Activated CD8-positive, alpha-beta T cell treated with anti-CD3 and anti-CD28 coated beads for 36 hours (primary cell): ENCODE data around the gene ADGRF3. TPM values are rescaled to one million over a fixed set of nuclear protein-coding genes. Genes with fewer than 3 reads are reported as not detected.

Experiments
- ATAC-seq: fragments of 200-7000 bp; cut with Tn5 transposase; one replicate; pipeline ENCODE4 v1.10.0; 2021; ENCODE audit warnings: mild to moderate bottlenecking, moderate library complexity
- CTCF ChIA-PET: fragments of 350-600 bp; sonication (Branson Sonifier 250); formaldehyde crosslinking; loops from one replicate; lab custom pipeline; 2021; ENCODE audit warnings: antibody characterized with exemption; lab: Charles Lee
- POLR2A ChIA-PET: fragments of 350-600 bp; sonication (Branson Sonifier 250); formaldehyde crosslinking; loops from one replicate; lab custom pipeline; 2021; ENCODE audit warnings: antibody characterized with exemption; lab: Charles Lee
- DNase-seq: peaks from one replicate; pipeline ENCODE4 v3.0.0-alpha.2; 2020
- H3K27ac Mint-ChIP-seq: one replicate; pipeline ENCODE4 v1.8.0; 2021; ENCODE audit warnings: mild to moderate bottlenecking, mixed read lengths
- H3K27me3 Mint-ChIP-seq: one replicate; pipeline ENCODE4 v1.8.0; 2021; ENCODE audit warnings: mixed read lengths
- H3K36me3 Mint-ChIP-seq: one replicate; pipeline ENCODE4 v1.8.0; 2021; ENCODE audit warnings: low read depth, mixed read lengths
- H3K4me1 Mint-ChIP-seq: one replicate; pipeline ENCODE4 v1.8.0; 2021; ENCODE audit warnings: low read depth, mixed read lengths
- H3K4me3 Mint-ChIP-seq: one replicate; pipeline ENCODE4 v1.8.0; 2021; ENCODE audit warnings: mild to moderate bottlenecking, moderate library complexity, mixed read lengths
- H3K9me3 Mint-ChIP-seq: one replicate; pipeline ENCODE4 v1.8.0; 2021; ENCODE audit warnings: mixed read lengths
- CTCF ChIP-seq: fragments of 200-600 bp; IDR thresholded peaks from one replicate; pipeline ENCODE4 v1.8.0; 2022; ENCODE audit warnings: antibody characterized with exemption, mild to moderate bottlenecking
- intact Hi-C: fragments of 100-400 bp; cut with micrococcal nuclease; formaldehyde crosslinking; loops from one replicate; pipeline ENCODE4 v1.10.0; 2022
- total RNA-seq, 2 experiments: library from RNA; stranded (reverse); gene quantifications; one replicate each; pipeline ENCODE4 v1.2.3, GENCODE V29; 2021

The ADGRF3 gene
- total RNA-seq, 2 experiments from 2014 or later, result 4.8 to 5.7 TPM

- Mint-ChIP-seq H3K27ac (no peak overlapping the region), H3K9me3 (no peaks in the 10 kb centered on the region), H3K4me1 (no peaks in the 10 kb centered on the region), H3K27me3 (no peaks in the 10 kb centered on the region), H3K36me3 (no peaks in the 10 kb centered on the region), H3K4me3 (no peak overlapping the region)
- no peak for TF ChIP-seq CTCF
- intact Hi-C loops, result no loop called here
- DNase-seq, result no peak
- ChIA-PET POLR2A (interaction anchor here (0.9 to 2.2 kb wide), 3 partner anchors 31 to 92 kb away, joined by 3 to 9 read pairs (median 3); partner anchors contain the start of genes HADHA and HADHB), CTCF (interaction anchor here (1.6 kb wide), 1 partner anchor 55 kb away, joined by 3 read pairs; no protein-coding TSS in a partner anchor)
- ATAC-seq, result no peak
Observed at GRCh38 chr2:26298286-26298637, 48.3 kb downstream of the ADGRF3 start.

- no peak for ATAC-seq
- DNase-seq, result no peak
- Mint-ChIP-seq H3K27me3 (no peaks in the 10 kb centered on the region), H3K4me1 (peaks cover 5% of the 10 kb centered on the region), H3K4me3 (no peak overlapping the region), H3K9me3 (no peaks in the 10 kb centered on the region), H3K27ac (no peak overlapping the region), H3K36me3 (no peaks in the 10 kb centered on the region)
- ChIA-PET CTCF (interaction anchor here (1.2 kb wide), 1 partner anchor 13 kb away, joined by 3 read pairs; no protein-coding TSS in a partner anchor), POLR2A (interaction anchor here (1.0 kb wide), 1 partner anchor 21 kb away, joined by 3 read pairs; no protein-coding TSS in a partner anchor)
- no peak for TF ChIP-seq CTCF
- intact Hi-C loops, result no loop called here
Observed at GRCh38 chr2:26297061-26297460, 49.5 kb downstream of the ADGRF3 start.

GRCh38 chr2:26295511-26295910 is 51.1 kb downstream of the ADGRF3 start:
- CTCF ChIA-PET, result no interaction called here
- H3K9me3 Mint-ChIP-seq, result no peaks in the 10 kb centered on the region
- H3K36me3 Mint-ChIP-seq, result no peaks in the 10 kb centered on the region
- H3K27ac Mint-ChIP-seq, result no peak overlapping the region
- H3K27me3 Mint-ChIP-seq, result no peaks in the 10 kb centered on the region
- intact Hi-C loops, result no loop called here
- no peak for DNase-seq
- POLR2A ChIA-PET, result no interaction called here
- peaks cover 5% of the 10 kb centered on the region for H3K4me1 Mint-ChIP-seq
- no peak overlapping the region for H3K4me3 Mint-ChIP-seq
- TF ChIP-seq CTCF, result no peak
- ATAC-seq, result no peak

GRCh38 chr2:26292646-26293045 is 53.9 kb downstream of the ADGRF3 start:
- intact Hi-C loops, result no loop called here
- ChIA-PET CTCF (no interaction called here), POLR2A (no interaction called here)
- peaks cover 1% of the 10 kb centered on the region for H3K36me3 Mint-ChIP-seq
- H3K27ac Mint-ChIP-seq, result no peak overlapping the region
- TF ChIP-seq CTCF, result no peak
- no peaks in the 10 kb centered on the region for H3K27me3 Mint-ChIP-seq
- peaks cover 5% of the 10 kb centered on the region for H3K4me1 Mint-ChIP-seq
- no peak for DNase-seq
- ATAC-seq, result no peak
- no peaks in the 10 kb centered on the region for H3K9me3 Mint-ChIP-seq
- H3K4me3 Mint-ChIP-seq, result no peak overlapping the region

- no peak for DNase-seq
- CTCF ChIA-PET, result no interaction called here
- no peak for ATAC-seq
- intact Hi-C loops, result no loop called here
- H3K27ac Mint-ChIP-seq, result no peak overlapping the region
- no peaks in the 10 kb centered on the region for H3K27me3 Mint-ChIP-seq
- POLR2A ChIA-PET, result interaction anchor here (0.6 kb wide), 1 partner anchor 10 kb away, joined by 3 read pairs; no protein-coding TSS in a partner anchor
- no peak for TF ChIP-seq CTCF
- peaks cover 11% of the 10 kb centered on the region for H3K36me3 Mint-ChIP-seq
- peaks cover 5% of the 10 kb centered on the region for H3K4me1 Mint-ChIP-seq
- no peak overlapping the region for H3K4me3 Mint-ChIP-seq
- no peaks in the 10 kb centered on the region for H3K9me3 Mint-ChIP-seq
Observed at GRCh38 chr2:26290001-26290400, 56.6 kb downstream of the ADGRF3 start.
